Endothelial cell of umbilical vein (primary cell): ENCODE results near the gene FA2H. TPM values are rescaled to one million over a fixed set of nuclear protein-coding genes. Genes with fewer than 3 reads are reported as not detected.
A peak's percentile ranks its signal among the peaks of the same experiment; 100 is the strongest.

Experiments used
- BruUV-seq: library from RNA; stranded (reverse); fragments of 400-500 nt; replicated peaks from 2 replicates; lab custom pipeline; 2021; lab: Mats Ljungman, UMichigan
- CTCF ChIA-PET: fragments of 300-600, 350-600 bp; sonication (Branson Sonifier 250); formaldehyde crosslinking; loops from one replicate; lab custom pipeline; 2021; ENCODE audit warnings: antibody characterized with exemption, inconsistent platforms; lab: Charles Lee
- POLR2A ChIA-PET: fragments of 300-600, 350-600 bp; sonication (Branson Sonifier 250); formaldehyde crosslinking; loops from one replicate; lab custom pipeline; 2021; ENCODE audit warnings: antibody characterized with exemption, inconsistent platforms; lab: Charles Lee
- DNase-seq: peaks from one replicate; pipeline ENCODE4 v3.0.0-alpha.2; 2011; ENCODE audit warnings: low read depth, low spot score
- FAIRE-seq: peaks from 2 replicates; lab custom pipeline; 2011; peaks lifted over from hg19 to GRCh38; lab: Jason Lieb, UNC
- H2AFZ ChIP-seq: 2 replicates; pipeline ENCODE4 v1.6.0; 2012; ENCODE audit warnings: low read depth, low read length, control low read depth, inconsistent platforms
- H3K27ac ChIP-seq: 2 replicates; pipeline ENCODE4 v1.5.1; 2011; ENCODE audit warnings: low read depth, mild to moderate bottlenecking, control low read depth, low read length, moderate library complexity; ENCODE audit not compliant: insufficient read depth
- H3K27me3 ChIP-seq, 2 experiments: 2 replicates each; pipeline versions ENCODE4 v1.6.0 to v1.6.1; 2011; ENCODE audit warnings: low read length in 2 of 2, mixed read lengths in 1 of 2; ENCODE audit not compliant: control insufficient read depth in 2 of 2, insufficient read depth in 2 of 2
- H3K36me3 ChIP-seq, 2 experiments: 2 replicates in 1 of 2; 3 replicates in 1 of 2; pipeline ENCODE4 v1.5.1; 2011; ENCODE audit warnings: low read length in 2 of 2, mild to moderate bottlenecking in 1 of 2, moderate library complexity in 1 of 2; ENCODE audit not compliant: control insufficient read depth in 2 of 2, insufficient read depth in 2 of 2; ENCODE audit errors: extremely low read depth in 1 of 2
- H3K4me1 ChIP-seq: 3 replicates; pipeline ENCODE4 v1.5.1; 2011; ENCODE audit warnings: mild to moderate bottlenecking, low read length; ENCODE audit not compliant: control insufficient read depth, insufficient read depth; ENCODE audit errors: extremely low read depth
- H3K4me2 ChIP-seq: 2 replicates; pipeline ENCODE4 v1.6.1; 2011; ENCODE audit warnings: low read length, control low read depth, mixed read lengths; ENCODE audit not compliant: insufficient read depth
- H3K4me3 ChIP-seq, 3 experiments: fragments of 200-600 bp in 1 of 3; sonication (generic), shearing (Covaris generic) in 1 of 3; replicated peaks in 1 of 3; 2 replicates each; pipeline ENCODE4 v1.5.1; 2011 to 2016; ENCODE audit warnings: control low read depth in 3 of 3, low read length in 3 of 3, mild to moderate bottlenecking in 2 of 3, inconsistent platforms in 1 of 3, low read depth in 1 of 3, moderate library complexity in 1 of 3; ENCODE audit not compliant: insufficient read depth in 1 of 3
- H3K79me2 ChIP-seq: 2 replicates; pipeline ENCODE4 v1.6.0; 2012; ENCODE audit warnings: low read length, inconsistent platforms; ENCODE audit not compliant: control insufficient read depth, insufficient read depth
- H3K9ac ChIP-seq: replicated peaks from 2 replicates; pipeline ENCODE3; 2011; ENCODE audit warnings: low read length, control low read depth; ENCODE audit not compliant: insufficient read depth; ENCODE audit errors: extremely low read depth
- H3K9me1 ChIP-seq: replicated peaks from 3 replicates; pipeline ENCODE4 v1.6.0; 2011; ENCODE audit warnings: mild to moderate bottlenecking, low read length; ENCODE audit not compliant: control insufficient read depth, insufficient read depth; ENCODE audit errors: extremely low read depth
- H3K9me3 ChIP-seq: replicated peaks from 2 replicates; pipeline ENCODE4 v1.5.1; 2012; ENCODE audit warnings: low read length, inconsistent platforms; ENCODE audit not compliant: control insufficient read depth, insufficient read depth
- H4K20me1 ChIP-seq: replicated peaks from 2 replicates; pipeline ENCODE3; 2011; ENCODE audit warnings: mild to moderate bottlenecking, low read length; ENCODE audit not compliant: control insufficient read depth, insufficient read depth; ENCODE audit errors: extremely low read depth
- EZH2 ChIP-seq: IDR thresholded peaks from 2 replicates; pipeline ENCODE4 v1.6.1; 2012; ENCODE audit warnings: borderline replicate concordance, low read depth, mild to moderate bottlenecking, moderate library complexity, low read length, inconsistent platforms; ENCODE audit not compliant: severe bottlenecking
- FOS ChIP-seq: IDR thresholded peaks from 2 replicates; pipeline ENCODE4 v1.6.1; 2011; ENCODE audit warnings: mild to moderate bottlenecking, low read length, moderate library complexity, borderline replicate concordance; ENCODE audit not compliant: insufficient read depth
- GATA2 ChIP-seq: IDR thresholded peaks from 2 replicates; pipeline ENCODE4 v1.7.0; 2011; ENCODE audit warnings: low read depth, mild to moderate bottlenecking, moderate library complexity, mixed read lengths, low read length; ENCODE audit not compliant: insufficient read length, insufficient read depth
- JUN ChIP-seq: IDR thresholded peaks from 2 replicates; pipeline ENCODE4 v1.6.1; 2011; ENCODE audit warnings: borderline replicate concordance, low read depth; ENCODE audit not compliant: insufficient read length, insufficient read depth
- MYC ChIP-seq: IDR thresholded peaks from one replicate; pipeline ENCODE4 v1.6.1; 2011; ENCODE audit warnings: mild to moderate bottlenecking, low read depth, low read length
- POLR2A ChIP-seq: IDR thresholded peaks from 2 replicates; pipeline ENCODE4 v1.6.1; 2012; ENCODE audit warnings: low read depth, mild to moderate bottlenecking, control low read depth, low read length
- POLR2AphosphoS5 ChIP-seq: IDR thresholded peaks from 2 replicates; pipeline ENCODE4 v1.6.1; 2012; ENCODE audit warnings: low read depth, mild to moderate bottlenecking, control low read depth, low read length, moderate library complexity; ENCODE audit not compliant: insufficient read depth
- dilution Hi-C: fragments of 300-500 bp; cut with MboI; formaldehyde crosslinking; loops from one replicate; pipeline ENCODE4 v1.15.0; 2019; ENCODE audit warnings: low sequenced_read_pairs; ENCODE audit not compliant: extremely low pct_ligation_motif_present
- intact Hi-C: fragments of 100-400 bp; cut with micrococcal nuclease; formaldehyde crosslinking; loops from one replicate; pipeline ENCODE4 v1.10.0; 2022
- polyA plus RNA-seq, 4 experiments: library from polyadenylated mRNA; depleted of rRNA in 3 of 4; stranded (reverse) in 3 of 4; unstranded in 1 of 4; fragments of >200 nt; gene quantifications; 2 replicates each; pipeline versions ENCODE4 v1.2.1 to v1.2.3, GENCODE V29; 2011 to 2012; ENCODE audit warnings: missing spikeins in 1 of 4
- total RNA-seq: library from RNA; stranded (reverse); gene quantifications from 2 replicates; pipeline ENCODE4 v1.2.3, GENCODE V29; 2021
- TF ChIP-seq, protein P1 (sequence below): IDR thresholded peaks from 2 replicates; pipeline ENCODE4 v1.6.1; 2011; ENCODE audit not compliant: insufficient read depth, insufficient read length
- TF ChIP-seq, protein P2 (sequence below), 2 donors: IDR thresholded peaks; 1 replicate in 1 of 2; 2 replicates in 1 of 2; pipeline ENCODE4 v1.5.1; 2011; ENCODE audit warnings: low read length in 2 of 2, mild to moderate bottlenecking in 2 of 2, moderate library complexity in 2 of 2, control low read depth in 1 of 2, inconsistent platforms in 1 of 2, low read depth in 1 of 2; ENCODE audit not compliant: insufficient read depth in 1 of 2; ENCODE audit errors: extremely low read depth in 1 of 2

FA2H gene
- total and polyA plus RNA-seq, 2 donors (not counting 3 experiments of a cell fraction or from before 2014, with no cell fraction given), result not detected

DNA sequence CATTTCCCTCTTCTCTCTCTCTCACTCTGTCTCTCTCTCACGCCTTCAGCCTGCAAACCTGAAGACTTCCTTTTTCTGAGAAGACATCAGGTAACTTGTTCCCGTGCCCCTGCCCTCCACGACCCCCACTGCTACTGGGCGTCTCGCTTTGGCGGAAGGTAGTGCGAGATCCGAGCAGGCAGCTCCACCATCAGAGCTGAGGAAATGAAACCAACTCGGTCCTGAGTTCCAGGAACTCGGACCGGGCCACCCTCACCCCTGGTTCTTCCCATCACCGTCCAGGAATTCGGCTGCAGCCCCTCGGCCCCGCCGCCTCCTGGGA lies 74.5 kb downstream of the FA2H start:
- H3K4me3 ChIP-seq, result peak overlapping the region; percentile 59 to 85 (median 82)
- no peaks in the 10 kb centered on the region for H3K9me3 ChIP-seq
- DNase-seq (no peak), FAIRE-seq (no peak)
- peak overlapping the region; percentile 74 for H3K9ac ChIP-seq
- H2AFZ ChIP-seq, result peak overlapping the region; percentile 79
- dilution Hi-C loops, result no loop called here
- H3K36me3 ChIP-seq, result peaks cover 0 to 3% of the 10 kb centered on the region in 2 experiments
- H3K4me2 ChIP-seq, result peak overlapping the region; percentile 83
- no peaks in the 10 kb centered on the region for H3K9me1 ChIP-seq
- no TSS peak for BruUV-seq
- intact Hi-C loops, result loop anchor here (2.0 to 10.0 kb wide), 3 partner anchors 33 to 285 kb away; partner anchors contain the start of genes RFWD3 and WDR59
- H3K27me3 ChIP-seq, result no peaks in the 10 kb centered on the region
- ChIA-PET CTCF (interaction anchor here (0.5 to 4.6 kb wide), 7 partner anchors 8 to 280 kb away, joined by 3 to 41 read pairs (median 3); no protein-coding TSS in a partner anchor), POLR2A (interaction anchor here (1.2 kb wide), 1 partner anchor 32 kb away, joined by 3 read pairs; no protein-coding TSS in a partner anchor)
- TF ChIP-seq FOS (no peak), POLR2AphosphoS5 (no peak), MYC (no peak), JUN (no peak), EZH2 (no peak), POLR2A (no peak), GATA2 (no peak)
- TF ChIP-seq, protein P1, sequence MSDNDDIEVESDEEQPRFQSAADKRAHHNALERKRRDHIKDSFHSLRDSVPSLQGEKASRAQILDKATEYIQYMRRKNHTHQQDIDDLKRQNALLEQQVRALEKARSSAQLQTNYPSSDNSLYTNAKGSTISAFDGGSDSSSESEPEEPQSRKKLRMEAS, result no peak
- TF ChIP-seq, protein P2, sequence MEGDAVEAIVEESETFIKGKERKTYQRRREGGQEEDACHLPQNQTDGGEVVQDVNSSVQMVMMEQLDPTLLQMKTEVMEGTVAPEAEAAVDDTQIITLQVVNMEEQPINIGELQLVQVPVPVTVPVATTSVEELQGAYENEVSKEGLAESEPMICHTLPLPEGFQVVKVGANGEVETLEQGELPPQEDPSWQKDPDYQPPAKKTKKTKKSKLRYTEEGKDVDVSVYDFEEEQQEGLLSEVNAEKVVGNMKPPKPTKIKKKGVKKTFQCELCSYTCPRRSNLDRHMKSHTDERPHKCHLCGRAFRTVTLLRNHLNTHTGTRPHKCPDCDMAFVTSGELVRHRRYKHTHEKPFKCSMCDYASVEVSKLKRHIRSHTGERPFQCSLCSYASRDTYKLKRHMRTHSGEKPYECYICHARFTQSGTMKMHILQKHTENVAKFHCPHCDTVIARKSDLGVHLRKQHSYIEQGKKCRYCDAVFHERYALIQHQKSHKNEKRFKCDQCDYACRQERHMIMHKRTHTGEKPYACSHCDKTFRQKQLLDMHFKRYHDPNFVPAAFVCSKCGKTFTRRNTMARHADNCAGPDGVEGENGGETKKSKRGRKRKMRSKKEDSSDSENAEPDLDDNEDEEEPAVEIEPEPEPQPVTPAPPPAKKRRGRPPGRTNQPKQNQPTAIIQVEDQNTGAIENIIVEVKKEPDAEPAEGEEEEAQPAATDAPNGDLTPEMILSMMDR (IDR thresholded peaks at IDR 0.05; ENCODE audit: extremely low read depth in 1 of 2, insufficient read depth in 1 of 2, low read depth in 1 of 2, low read length in 2 of 2), result no peak
- peaks cover 23% of the 10 kb centered on the region for H3K4me1 ChIP-seq
- peak overlapping the region; percentile 82 for H3K27ac ChIP-seq
- H3K79me2 ChIP-seq, result peaks cover 33% of the 10 kb centered on the region
- no peaks in the 10 kb centered on the region for H4K20me1 ChIP-seq
